CD4-positive, alpha-beta T cell treated with Interleukin-4 for 1 hour (primary cell): Measurements from ENCODE around the gene EML3.
"Not testable (repeated sequence)": the region's sequence is repeated elsewhere in the genome, so short reads cannot be mapped to it uniquely, and the experiment has no call there.

Experiments
- DNase-seq, 2 donors: peaks; one replicate each; pipeline ENCODE4 v3.0.0-alpha.2; 2020 to 2022

The EML3 gene

DNA sequence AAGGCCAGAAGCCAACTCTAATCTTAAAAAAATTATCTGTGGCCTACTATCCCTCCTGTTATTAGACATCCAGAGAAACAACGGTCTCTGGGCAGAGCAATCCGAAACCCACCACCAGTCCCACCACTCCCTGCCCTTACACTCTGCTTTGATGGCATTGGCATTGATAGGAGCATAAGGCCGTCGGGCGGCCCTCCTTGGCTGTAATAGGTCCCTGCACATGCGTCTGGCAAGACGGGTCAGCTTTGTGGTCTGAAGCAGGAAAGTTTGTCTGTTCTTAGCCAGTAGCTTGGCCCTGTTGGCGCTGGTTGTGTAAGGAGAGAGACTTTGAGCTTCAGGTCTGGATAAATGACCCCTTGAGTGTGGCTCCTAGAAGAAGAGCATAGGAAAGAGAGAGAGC, 17.5 kb downstream of the EML3 start:
- no peak for DNase-seq

DNA sequence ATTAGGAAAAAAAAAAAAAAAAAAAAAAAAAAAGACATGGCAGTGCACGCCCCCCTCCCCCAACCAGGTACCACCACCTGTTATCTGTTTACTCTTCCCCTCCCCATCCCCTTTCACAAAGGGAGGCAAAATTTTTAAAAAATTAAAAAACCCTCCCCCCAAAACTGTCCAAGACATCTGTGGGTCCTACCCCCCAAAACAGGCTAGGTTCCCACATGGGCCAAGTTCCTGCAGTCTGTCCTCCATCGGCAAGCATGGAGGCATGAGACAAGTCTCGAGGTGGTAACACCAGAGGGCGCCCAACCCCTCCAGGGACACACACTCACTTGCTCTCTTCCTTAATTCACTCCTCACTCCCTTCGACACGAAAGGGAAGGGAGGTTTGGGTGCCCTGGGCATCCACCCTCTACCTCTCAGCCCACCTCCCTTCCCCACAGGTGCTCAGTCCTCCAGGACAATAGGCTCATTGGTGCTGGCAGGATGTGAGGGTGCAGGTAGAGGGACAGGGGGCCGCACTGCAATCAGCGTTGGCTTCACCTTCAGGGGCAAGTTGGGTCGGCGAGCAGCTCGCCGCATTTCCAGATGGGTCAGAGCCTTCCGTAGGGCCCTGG, 19.0 kb downstream of the EML3 start:
- DNase-seq, result peak; percentile 84 to 85

DNA sequence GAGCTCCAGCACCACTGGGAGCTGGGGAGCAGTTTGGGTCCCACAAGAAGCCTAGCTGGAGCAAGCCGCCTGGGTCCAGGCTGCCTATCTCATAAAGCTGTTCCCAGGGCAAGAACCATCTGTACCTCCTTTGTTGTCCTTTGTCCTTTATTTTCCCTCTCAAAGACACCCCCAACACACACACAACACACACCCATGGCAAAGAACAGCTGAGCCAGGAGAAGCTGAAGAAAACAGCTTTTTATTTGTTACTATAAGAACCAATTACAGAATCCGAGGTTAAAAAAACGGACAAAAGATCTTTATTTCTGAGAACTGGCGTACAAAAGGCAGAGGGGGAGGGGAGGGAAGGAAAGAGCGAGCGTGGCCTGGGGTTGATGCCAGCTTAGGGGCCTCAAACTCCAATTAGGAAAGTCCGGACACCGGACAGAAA, 19.6 kb downstream of the EML3 start:
- no peak for DNase-seq

DNA sequence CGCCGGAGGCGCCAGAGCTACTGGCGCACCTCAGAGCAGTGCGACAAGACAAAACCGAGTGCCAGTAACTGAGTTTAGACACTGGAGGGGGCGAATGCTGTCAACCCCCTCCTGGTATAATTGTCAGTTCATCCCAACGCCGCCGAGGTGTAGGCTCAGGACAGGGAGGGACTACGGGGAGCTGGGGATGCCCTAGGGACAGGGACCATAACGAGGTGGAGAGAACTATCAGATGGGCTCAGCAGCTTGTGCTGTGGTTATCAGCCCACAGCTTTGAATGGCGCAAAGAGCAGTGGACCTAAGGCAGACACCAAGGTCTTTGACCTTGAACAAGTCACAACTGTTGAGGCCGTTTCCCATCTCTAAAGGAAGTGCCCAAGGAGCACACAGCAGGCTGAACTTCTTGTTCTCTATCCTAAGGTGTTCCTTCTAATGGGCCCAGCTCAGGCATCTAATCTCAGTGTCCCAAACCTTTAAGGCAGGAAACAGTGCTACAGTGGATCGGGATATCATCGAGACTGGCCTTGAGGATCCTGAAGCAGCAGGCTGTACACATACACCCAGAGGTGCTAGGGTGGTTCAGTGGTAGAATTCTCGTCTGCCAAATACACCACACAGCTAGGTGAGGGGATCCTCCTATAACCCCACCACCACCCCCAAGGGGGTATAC, 20.3 kb downstream of the EML3 start:
- DNase-seq, result no peak

DNA sequence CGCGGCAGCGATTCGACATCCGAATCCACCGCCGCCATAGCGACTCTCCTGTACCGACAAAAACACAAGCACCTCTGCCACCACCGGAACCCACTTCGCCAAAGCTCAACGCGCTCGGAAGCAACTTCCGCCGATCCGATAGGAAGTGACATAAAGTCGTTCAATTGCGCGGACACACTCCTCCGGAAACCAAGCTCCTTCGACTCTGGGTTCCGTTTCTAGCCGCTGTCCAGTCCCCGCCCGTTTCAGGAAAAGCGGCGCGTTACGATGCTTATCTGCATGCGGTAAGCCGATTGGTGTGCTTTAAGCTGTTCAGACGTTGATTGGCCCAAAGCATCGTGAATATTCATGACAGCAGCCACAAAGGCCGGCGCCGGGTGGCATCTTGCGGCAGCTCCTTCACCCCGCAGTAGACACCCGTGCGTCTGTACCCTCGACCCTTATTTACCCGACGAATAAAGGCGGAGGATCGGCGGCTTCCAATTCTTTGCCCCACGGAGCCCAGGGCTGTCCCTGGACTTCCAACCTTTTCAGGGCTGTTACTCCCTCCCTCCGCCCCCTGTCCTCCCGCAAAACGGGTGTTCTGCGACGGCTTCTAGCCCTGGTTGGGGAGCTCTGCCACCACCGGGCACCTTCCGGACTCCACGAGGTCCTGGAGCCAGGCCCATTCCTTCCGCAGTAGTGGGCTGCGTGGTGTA, 21.0 kb downstream of the EML3 start, which contains the start of gene TUT1:
Gene TUT1, minus strand, starts transcription at position 76 of the 698 bp plus-strand sequence. Its CDS starts 38 bp downstream, at position 38.
- DNase-seq, result peak; percentile 98 to 99

DNA sequence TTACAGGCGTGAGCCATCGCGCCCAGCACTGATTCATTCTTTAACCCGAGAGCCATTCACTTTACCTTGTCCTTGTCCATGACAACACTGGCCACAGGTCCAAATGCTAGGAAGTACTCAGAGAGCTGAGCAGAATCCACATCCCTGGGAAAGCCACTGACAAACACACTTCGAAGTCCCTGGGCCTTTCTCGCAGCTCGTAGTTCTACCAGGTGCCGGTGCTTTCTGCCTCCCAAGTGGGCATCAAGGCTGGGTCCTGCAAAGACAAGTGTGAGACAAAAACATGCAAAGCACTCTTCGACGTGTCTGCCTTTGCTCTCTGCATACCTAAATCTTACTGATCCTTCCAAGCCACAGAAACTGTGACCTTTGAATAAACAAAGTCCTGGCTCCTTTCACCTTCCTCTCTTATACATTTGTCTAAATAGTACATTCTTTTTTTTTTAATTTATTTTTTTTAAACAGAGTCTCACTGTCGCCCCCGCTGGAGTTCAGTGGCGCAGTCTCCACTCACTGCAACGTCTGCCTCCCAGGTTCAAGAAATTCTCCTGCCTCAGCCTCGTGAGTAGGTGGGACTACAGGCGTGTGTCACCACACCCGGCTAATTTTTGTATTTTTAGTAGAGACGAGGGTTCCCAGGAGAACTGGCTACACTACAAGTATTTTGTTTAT, 23.5 kb downstream of the EML3 start:
- peak; percentile 24 to 30 for DNase-seq

DNA sequence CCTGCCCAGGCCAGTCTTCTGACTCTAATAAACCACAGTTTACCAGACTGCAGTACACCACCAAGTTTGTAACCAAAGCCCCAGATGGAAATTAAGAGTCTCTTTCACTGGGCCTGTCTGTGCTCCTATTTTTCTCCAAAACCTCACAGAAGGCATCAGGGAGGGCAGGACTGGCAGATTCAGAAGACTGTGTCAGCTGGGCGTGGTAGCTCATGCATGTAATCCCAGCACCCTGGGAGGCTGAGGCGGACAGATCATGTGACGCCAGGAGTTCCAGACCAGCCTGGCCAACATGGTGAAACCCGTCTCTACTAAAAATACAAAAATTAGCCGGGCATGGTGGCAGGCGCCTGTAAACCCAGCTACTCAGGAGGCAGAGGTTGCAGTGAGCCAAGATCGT, 27.2 kb downstream of the EML3 start:
- DNase-seq, result not testable (repeated sequence)

DNA sequence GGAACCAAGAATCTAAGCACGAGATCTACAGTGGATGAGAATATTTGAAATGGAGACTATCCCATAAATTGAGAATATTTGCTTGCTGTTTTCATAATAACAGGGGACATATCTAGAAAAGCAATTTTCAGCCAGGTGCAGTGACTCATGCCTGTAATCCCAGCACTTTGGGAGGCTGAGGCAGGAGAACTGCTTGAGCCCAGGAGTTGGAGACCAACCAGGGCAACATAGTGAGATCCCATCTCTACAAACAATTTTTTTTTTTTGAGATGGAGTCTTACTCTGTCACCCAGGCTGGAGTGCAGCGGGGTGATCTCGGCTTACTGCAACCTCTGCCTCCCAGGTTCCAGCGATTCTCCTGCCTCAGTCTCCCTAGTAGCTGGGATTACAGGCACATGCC, 30.8 kb downstream of the EML3 start:
- DNase-seq, result not testable (repeated sequence)

DNA sequence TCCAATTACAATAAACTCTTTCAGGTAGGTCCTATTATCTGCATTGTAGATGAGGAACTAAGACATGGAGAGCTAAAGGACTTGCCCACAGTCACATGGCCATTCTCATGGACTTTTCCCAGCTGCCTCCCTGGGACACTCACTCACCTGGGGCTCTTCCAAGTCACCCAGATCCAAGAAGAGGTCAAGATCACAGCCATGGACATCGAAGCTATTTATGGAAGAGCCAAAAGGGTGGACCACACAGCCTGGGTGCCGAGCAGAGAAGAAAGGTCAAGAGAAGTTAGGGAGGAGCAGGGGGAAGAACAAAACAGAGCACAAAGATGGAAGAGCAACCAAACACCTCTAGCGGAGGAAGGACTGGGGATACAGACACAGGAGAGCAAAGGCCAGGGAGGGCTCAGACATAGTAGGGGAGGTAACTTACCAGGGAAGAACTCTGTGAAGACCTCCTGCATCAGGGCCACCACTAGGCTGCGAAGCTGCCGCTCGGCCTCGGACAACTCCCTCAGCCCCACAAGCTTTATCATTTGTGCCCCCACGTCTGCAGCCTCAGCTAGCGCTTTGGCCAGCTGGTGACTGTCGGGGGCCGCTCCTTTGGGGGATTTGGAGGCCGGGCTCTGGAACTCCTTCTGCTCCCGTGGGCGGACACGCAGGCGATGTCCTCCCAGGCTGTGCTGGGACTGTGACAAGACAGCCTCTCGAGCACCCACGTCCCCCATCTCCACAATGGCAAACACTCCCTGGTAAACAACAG, 31.4 kb downstream of the EML3 start:
- DNase-seq, result no peak

DNA sequence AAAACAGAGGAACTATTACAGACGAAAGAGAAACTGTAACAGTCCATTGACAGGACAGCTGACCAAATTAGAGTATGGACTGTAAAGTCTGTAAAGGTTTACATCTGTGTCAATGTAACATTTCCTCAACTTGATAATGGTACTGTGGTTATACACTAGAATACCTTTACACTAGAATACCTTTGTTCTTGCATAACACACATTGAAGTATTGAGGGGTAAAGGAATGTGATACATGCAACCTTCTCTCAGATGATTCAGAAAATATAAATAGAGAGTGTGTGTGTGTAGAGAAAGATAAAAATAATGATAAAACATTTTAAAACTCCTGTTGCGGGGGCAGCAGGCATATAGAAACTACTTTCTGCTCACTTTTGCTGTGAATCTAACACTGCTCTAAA, 33.3 kb downstream of the EML3 start:
- no peak for DNase-seq

DNA sequence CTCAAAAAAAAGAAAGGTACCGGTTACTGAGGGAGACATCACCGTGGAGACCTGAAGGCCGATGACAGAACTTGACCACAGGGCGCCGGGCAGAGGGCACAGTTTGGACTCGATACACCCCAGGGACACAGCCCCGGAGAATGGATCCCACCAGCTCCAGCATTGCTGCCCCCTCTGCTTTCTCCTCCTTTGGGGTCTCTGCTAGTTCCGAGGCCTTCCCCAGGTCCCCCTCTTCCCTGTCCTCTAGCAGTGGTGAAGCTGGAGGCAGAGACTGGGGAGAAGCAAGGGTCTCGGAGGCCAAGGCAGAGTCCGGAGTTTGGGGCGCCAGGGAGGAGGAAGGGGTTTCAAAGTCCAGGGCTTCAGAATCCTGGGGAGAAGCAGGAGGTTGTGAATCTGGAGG, 34.0 kb downstream of the EML3 start:
- DNase-seq, result no peak

DNA sequence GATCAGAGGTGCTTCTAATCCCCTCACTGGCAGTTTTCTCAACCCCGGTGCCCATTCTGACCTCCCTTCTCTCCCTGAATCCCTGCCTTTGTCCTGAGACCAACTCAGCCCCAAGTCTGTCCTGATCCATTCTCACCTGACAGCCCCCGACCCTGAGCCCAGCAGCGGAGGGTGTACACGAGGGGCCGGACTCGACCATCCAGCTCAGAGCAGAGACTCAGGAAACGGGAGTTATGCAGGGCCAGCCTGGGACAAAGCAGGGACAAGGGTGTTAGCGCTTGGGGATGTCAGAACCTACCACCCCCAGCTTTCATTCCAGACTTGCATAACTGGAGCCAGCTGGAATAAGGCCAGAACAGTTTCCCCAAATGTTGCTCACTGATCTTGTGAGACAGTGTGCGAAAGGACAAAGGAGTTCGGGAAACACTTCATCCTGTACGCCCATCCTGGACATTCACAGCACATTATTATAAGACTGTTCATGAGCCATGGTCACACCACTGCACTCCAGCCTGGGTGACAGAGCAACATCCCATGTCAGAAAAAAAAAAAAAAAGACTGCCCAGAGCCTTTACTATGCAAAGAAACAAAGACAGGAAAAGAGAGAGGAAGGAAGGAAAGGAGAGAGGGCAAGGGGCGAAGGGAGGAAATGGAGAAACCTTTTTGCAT, 35.4 kb downstream of the EML3 start:
- DNase-seq, result no peak

DNA sequence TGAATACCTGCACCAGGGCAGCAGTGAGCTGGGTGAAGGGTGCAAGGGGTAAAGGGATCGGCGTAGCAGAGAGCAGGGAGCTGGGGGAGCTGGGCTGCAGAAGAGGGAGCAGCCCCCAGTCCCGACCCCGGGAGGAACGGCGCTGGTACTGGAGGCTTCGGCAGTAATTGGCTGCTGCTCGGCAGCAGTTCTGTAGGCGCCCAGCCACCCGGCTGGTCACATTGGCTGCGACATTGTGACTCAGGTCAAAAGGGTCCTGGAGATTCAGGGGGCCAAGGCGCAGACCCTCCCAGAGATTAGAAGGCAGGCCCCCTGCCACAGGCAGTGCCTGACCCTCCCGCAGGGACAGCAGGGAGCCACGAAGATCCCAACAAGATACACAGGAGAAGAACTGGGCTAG, 36.7 kb downstream of the EML3 start:
- DNase-seq, result no peak

DNA sequence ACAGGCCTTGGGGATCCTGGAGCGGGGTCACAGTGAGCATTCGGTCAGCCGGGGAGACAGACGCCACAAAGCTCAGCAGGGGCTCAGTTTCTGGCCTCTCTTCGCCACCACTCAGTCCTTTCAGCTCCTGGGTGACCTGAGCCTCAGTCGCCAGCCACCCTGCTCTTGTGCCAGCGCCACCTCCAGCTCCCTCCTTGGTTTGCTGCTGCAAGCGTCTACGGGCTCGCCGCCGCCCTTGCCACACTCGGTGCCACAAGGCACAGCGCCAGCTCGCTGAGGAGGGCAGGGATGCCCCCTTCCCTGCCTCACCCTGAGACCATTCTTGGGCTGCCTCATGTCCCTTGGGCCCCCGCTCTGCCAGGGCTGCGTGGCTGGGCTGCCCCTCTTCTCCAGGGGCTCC, 37.4 kb downstream of the EML3 start:
- DNase-seq, result no peak

DNA sequence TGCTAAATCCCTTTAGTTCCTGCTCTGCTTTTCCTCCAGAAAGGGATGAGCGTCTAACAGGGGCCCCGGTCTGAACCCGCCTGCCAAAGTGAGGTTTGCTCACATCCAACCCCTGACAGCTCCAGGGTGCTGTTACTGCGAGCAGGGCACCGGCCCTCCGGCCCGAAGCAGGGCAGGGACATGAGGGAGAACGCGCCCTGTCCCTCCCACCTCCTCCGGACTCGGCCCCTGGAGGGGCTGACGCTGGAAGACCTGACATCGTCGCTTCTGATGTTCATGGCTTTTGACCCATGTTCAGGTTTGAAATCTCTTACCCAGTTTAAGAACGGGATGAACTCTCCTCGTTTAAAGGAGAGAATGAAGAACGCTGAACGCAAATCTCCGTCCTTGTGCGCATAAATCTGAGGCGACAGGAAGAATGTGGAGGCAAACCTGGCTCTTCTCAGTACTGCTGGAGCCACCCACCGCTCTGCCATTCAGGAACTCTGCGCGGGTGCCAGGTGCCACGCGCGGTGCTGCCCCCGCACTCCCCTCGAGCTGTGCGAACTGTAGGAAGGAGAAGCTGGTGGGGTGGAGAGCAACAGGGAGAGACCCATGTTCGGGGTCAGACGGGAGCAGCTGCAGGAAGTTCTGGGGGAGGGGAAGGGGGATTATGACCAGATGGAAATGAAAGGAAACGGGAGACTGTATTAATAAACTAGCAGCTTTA, 38.1 kb downstream of the EML3 start:
- DNase-seq, result no peak

DNA sequence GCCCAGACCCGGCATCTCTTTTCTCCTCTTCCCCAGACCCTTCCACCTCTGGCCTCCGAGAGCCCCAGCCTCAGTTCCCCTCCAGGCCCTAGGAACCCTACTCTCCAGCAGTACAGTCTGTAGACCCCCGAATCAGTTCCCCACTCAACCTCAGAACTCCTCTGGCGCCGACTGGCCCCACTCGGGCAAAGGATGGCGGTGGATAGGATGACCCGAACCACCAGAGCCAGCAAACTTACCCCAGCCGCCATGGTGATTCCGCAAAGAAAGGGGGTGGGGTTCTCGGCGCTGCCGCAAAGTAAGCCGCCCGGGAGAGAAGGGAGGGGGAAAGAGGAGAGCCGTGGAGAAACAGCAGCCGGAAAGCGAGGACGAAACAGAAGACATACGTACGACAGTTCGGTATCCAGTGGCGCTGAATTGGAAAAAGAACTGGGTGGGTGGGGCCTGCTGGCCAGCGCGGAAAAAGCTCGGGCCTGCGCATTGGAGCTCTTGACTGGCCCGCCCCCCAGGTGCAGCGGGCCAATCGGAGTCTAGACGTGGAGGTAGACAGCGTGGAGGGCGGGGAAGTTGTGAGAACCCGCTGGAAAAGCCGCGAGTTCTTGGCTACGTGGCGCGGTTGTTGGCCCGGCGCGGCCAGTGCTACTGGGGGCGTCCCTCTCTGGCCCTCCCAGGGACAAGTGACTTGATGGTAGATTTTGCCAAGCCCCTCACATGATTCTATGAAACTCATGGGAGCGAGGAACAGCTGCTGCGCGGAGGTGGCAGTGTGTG, 38.8 kb downstream of the EML3 start, which contains the start of gene EEF1G:
Gene EEF1G, minus strand, starts transcription at position 300 of the 771 bp plus-strand sequence. Its CDS starts 49 bp downstream, at position 251.
- peak; percentile 100 for DNase-seq

DNA sequence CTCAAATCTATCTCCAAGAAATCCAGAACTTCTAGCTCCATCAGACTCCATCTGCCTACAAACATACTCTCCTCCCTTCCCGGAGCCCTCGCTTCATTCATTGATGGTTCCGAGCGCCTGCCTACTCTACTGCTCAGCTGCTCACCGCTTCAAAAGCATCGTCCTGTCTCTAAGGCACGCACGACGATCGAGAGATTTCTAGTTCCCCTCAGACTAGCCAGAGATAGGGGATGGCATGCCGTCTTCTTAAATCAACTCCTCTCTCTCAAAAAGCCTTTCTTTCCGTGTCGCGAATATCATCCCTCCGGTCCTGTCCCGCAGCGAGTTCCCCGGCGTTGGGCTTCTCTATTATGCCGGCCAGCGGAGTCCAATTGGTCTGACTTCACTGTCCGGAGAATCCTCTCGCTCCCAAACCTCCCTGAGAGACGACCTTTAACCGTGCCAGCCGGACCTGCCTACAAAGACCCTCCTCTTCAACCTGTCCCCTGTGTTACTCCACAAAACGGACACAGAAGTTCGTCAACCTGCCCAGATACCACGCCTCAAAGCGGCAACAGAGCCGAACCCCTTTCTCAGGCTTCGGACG, 39.5 kb downstream of the EML3 start:
- DNase-seq, result peak; percentile 19 to 42

DNA sequence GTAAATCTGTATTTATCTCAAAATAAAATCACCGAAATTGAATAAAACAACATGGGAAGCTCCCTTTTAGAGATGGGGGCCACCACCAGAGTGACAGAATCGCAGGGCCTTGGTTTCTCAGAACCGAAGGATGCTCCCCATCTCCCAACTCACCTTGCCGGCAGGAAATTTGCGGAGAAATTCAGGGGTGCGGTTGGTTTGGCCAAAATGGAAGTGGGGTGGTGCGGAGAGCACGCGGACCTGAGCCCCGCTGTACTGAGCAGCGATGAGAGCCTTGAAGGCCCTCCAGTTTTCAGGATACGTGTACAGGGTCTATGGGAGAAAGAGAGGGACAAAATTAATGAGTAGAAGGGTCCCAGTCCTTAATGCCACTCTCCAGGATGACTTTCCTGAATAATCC, 40.1 kb downstream of the EML3 start:
- DNase-seq, result no peak

DNA sequence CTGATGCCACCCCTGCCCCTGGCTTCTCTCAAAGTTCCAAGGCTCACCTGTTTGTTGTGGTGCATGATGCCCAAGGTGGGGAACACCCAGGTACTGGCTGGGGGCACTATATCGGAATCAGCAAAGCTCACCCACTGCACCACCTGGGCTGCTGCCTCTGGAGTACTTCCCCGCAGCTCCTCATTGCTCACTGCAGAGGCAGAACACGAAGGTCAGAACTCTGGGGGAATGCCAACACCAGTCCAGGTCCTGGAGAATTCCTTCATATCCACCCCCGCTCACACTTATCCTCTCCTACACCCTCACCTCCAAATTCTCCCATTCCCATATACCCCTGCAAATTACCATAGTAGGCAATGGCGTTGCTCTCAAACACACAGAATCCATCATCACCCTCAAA, 41.1 kb downstream of the EML3 start:
- DNase-seq, result not testable (repeated sequence)

DNA sequence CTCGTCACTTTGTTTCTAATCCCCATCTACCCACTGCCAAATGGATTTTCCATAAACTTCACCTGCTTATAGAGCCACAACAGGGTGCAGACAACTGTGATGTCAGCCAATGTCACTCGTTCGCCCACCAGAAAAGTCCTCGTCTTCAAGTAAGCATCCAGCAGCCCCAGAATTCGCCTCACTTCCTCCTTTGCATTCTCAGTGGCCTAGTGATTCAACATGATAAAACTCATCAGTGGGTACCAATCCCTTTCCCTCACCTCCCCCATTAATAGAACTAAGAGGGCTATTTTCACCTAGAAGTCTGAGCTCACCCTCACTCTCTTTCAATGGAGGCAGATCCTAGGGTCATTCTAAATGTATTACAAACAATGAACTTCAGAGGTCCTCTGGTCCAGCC, 41.7 kb downstream of the EML3 start:
- DNase-seq, result not testable (repeated sequence)
